ENCODE results near the gene HELZ2.
"Not testable (repeated sequence)": the region's sequence is repeated elsewhere in the genome, so short reads cannot be mapped to it uniquely, and the experiment has no call there.

Gene HELZ2

GRCh38 chr20:63574156-63574828 is at the start of gene HELZ2:
Gene HELZ2, minus strand, starts transcription at chr20:63574239. Its CDS starts 1,854 bp downstream, at chr20:63572385.
- DNase-seq = no peak

DNA sequence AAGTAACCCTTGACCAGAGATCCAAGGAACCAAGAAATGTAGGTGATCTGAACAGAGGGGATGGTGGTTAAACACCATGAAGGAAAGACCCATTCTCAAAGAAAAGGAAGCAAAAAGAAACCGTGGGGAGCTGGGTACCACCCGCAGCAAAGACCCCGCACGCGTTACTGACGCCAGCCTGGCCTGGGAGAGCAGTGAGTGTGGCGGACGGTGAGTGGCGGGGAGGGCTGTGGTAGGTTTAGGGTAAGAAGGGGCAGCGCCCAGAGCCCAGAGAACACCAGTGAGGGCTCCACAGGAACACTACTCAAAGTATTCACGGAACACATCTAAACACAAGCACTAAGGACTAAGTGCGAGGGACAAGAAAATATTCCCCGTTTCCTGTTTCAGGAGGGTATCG is 48.7 kb upstream of the HELZ2 start:
- DNase-seq = no peak

DNA sequence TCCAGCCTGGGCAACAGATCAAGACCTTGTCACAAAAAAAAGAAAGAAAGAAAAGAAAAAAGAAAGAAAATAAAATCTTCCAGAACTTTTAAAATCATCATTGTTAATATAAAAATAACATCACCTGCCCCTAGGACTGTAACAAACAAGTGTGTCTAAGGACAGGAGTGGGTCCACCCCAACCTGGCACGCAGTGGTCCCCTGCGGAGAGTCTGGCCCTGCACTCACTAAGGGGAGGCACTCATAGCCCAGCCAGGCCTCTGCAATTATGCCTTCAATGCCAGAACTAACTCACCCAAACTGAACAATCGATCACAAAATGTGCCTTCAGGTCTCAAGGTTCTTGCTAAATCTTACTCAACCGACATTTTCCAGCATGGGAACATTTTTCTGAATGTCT is 48.1 kb upstream of the HELZ2 start:
- no peak for DNase-seq

DNA sequence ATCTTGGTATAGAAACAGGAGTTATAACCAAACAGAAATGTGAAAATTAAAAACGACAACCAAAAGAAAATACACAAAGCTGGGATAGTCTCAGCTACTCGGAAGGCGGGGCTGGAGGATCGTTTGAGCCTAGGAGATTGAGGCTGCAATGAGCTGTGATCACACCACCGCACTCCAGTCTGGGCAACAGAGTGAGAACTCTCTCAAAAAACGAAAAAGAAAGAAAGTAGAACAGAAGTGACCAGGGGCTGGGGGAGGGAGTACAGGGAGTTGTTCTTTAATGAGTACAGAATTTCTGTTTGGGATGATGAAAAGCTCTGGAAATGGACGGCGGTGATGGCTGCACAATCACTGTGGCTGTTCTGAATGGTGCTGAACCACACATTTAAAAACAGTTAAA is 47.0 kb upstream of the HELZ2 start:
- DNase-seq = no peak

DNA sequence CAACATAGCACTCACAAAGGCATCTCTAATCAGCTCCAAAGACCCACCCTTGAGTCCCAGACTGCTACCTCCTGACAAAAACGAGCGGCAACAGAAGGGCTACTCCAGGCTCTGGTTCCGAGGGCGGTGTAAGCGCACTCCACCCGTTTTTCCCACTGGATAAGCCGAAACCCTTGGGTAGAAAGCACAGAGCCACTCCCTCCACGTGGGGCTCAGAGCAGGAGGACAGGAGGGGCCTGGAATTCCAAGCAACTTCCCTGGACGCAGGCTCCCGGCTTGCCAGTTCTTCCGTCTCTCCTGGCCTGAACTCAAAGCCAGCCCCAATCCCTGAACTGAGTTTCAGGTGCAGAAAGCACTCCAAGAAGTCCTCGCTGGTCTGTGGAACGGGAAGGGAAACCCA is 45.5 kb upstream of the HELZ2 start:
- DNase-seq = no peak

- DNase-seq = no peak
These were observed 45.0 kb upstream of the HELZ2 start for GRCh38 chr20:63619086-63619485.

GRCh38 chr20:63618291-63618980 is 44.4 kb upstream of the HELZ2 start:
- DNase-seq = no peak

- DNase-seq = no peak
These were observed 43.8 kb upstream of the HELZ2 start for GRCh38 chr20:63617876-63618265.

- DNase-seq = no peak
These were observed 43.2 kb upstream of the HELZ2 start for GRCh38 chr20:63617092-63617875.

- DNase-seq = not testable (repeated sequence)
These were observed 40.0 kb upstream of the HELZ2 start for GRCh38 chr20:63613863-63614594.

- DNase-seq = no peak
These were observed 38.4 kb upstream of the HELZ2 start for GRCh38 chr20:63612276-63612931.

DNA sequence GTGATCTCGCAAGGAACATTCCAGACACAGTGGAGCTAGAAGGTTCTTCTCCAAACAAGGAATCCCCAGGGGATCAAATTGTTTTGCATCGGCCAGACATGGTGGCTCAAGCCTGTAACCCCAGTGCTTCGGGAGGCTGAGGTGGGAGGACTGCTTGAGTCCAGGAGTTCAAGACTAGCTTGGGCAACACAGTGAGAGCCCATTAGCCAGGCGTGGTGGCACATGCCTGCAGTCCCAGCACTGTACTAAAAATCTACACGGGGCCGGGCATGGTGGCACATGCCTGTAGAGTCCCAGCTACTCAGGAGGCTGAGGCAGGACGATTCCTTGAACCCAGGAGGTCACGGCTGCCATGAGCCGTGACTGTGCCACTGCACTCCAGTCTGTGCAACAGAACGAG is 37.6 kb upstream of the HELZ2 start:
- DNase-seq = no peak

GRCh38 chr20:63610581-63611435 is 36.8 kb upstream of the HELZ2 start:
- no peak for DNase-seq

GRCh38 chr20:63606686-63607085 is 32.6 kb upstream of the HELZ2 start:
- no peak for DNase-seq

GRCh38 chr20:63602321-63602720 is 28.3 kb upstream of the HELZ2 start:
- no peak for DNase-seq

- not testable (repeated sequence) for DNase-seq
These were observed 27.6 kb upstream of the HELZ2 start for GRCh38 chr20:63601679-63602078.

DNA sequence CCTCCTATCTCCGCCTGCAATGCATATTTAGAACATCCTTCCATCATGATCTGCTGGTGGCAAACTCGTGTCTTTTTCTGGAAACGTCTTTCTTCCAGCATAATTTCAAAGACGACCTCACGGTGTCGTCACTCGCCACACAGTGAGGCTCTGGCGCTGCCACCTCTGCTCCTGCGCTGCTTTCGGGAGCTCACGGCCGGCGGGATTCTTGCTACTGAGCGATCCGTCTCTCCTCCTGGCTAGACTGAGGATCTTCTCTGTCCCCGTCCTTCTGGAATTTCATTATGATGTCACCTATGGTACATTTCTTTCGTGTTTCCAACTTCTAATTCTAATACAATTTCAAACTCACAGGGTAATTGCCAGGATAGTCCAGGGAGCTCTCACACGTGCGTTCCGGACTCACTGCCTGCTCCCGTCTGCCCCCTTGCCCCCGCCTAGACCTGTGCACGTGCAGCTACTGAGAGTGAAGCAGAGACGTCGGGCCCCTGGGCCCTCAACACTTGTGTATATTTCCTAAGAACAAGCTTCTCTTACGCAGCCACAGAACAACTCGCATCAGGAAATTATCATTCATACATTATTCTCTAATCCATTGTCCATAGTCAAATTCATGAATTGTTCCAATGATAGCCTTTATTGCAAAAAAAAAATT is 25.5 kb upstream of the HELZ2 start:
- DNase-seq = no peak

- no peak for DNase-seq
These were observed 24.7 kb upstream of the HELZ2 start for GRCh38 chr20:63598479-63599395.

- DNase-seq = no peak
These were observed 23.8 kb upstream of the HELZ2 start for GRCh38 chr20:63597651-63598478.

All from cortex of kidney (tissue), 1 donor.